GM18517 (cell line): ENCODE measurements around the gene RASL10B.

Experiments used
- ATAC-seq: cut with Tn5 transposase; IDR thresholded peaks from one replicate; pipeline ENCODE4 v1.9.1; 2021; ENCODE audit warnings: mild to moderate bottlenecking, moderate library complexity; ENCODE audit not compliant: unreplicated experiment

RASL10B gene

DNA sequence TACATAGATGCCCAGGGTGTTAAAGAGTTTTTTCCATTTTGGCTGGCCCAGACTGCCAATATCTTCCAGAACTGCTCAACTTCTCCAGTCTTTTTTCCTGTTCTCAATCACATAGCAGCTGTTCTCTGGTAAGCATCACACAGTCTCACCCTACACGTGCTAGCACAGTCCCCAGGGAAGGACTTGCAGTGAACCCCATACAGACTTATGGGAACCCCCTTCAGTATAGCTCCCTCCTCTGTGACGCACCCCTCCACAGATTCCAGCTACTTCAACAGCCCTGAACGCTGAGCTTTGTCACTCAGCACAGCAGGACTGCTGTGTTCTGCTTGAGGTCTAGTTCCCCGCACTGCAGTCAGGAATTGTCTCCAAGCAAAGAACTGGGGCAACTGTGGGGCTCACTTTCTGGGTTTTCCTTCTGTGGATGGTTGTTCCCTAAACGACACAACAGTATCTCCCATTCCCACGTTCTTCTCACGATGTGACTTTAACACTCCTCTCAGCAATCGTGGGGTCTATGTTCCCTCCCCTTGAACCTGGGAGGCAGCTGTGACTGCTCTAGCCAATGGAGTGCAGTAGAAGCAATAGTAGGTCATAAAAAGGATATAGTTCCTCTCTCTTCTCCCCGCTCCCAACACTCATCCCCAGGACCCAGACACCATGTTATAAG is 60.4 kb downstream of the RASL10B start:
- no peak for ATAC-seq
